DND-41 (cell line): Measurements from ENCODE around the gene ATP2B3.

Source experiments
- ATAC-seq: fragments of 200-7000 bp; cut with Tn5 transposase; 3 replicates; pipeline ENCODE4 v1.9.1; 2021; ENCODE audit warnings: low read depth; ENCODE audit not compliant: insufficient read depth
- DNase-seq: peaks from one replicate; pipeline ENCODE4 v3.0.0-alpha.2; 2020
- H2AFZ ChIP-seq: 2 replicates; pipeline ENCODE4 v1.6.0; 2012; ENCODE audit warnings: low read depth, low read length
- H3K27ac ChIP-seq: 2 replicates; pipeline ENCODE4 v1.5.1; 2012; ENCODE audit warnings: low read length, inconsistent platforms
- H3K27me3 ChIP-seq: fragments of 200-600 bp; sonication (generic); 2 replicates; pipeline ENCODE4 v1.6.0; 2012; ENCODE audit warnings: low read length, mild to moderate bottlenecking, inconsistent platforms; ENCODE audit not compliant: insufficient read depth, poor library complexity
- H3K36me3 ChIP-seq: 2 replicates; pipeline ENCODE4 v1.5.1; 2012; ENCODE audit warnings: low read length, inconsistent platforms; ENCODE audit not compliant: insufficient read depth
- H3K4me1 ChIP-seq: 2 replicates; pipeline ENCODE4 v1.5.1; 2012; ENCODE audit warnings: mild to moderate bottlenecking, low read length; ENCODE audit not compliant: insufficient read depth
- H3K4me2 ChIP-seq: 2 replicates; pipeline ENCODE4 v1.6.0; 2012; ENCODE audit warnings: mild to moderate bottlenecking, moderate library complexity, low read length, inconsistent platforms; ENCODE audit not compliant: insufficient read depth
- H3K4me3 ChIP-seq, 2 experiments: fragments of 200-600 bp in 1 of 2; shearing (Covaris generic) in 1 of 2; 2 replicates each; pipeline ENCODE4 v1.5.1; 2012 to 2016; ENCODE audit warnings: inconsistent platforms in 2 of 2, low read length in 2 of 2, mild to moderate bottlenecking in 2 of 2, low read depth in 1 of 2, moderate library complexity in 1 of 2
- H3K79me2 ChIP-seq: 2 replicates; pipeline ENCODE4 v1.6.0; 2012; ENCODE audit warnings: low read length, inconsistent platforms; ENCODE audit not compliant: insufficient read depth
- H3K9ac ChIP-seq: 2 replicates; pipeline ENCODE4 v1.6.0; 2012; ENCODE audit warnings: low read depth, mild to moderate bottlenecking, inconsistent platforms, low read length, moderate library complexity
- H3K9me3 ChIP-seq: 2 replicates; pipeline ENCODE4 v1.5.1; 2012; ENCODE audit warnings: low read length, moderate library complexity, mild to moderate bottlenecking, inconsistent platforms; ENCODE audit not compliant: insufficient read depth, severe bottlenecking
- H4K20me1 ChIP-seq: 2 replicates; pipeline ENCODE4 v1.6.0; 2012; ENCODE audit warnings: low read length; ENCODE audit not compliant: insufficient read depth
- EZH2 ChIP-seq: IDR thresholded peaks from 3 replicates; pipeline ENCODE4 v1.6.1; 2012; ENCODE audit warnings: borderline replicate concordance, low read depth, mild to moderate bottlenecking, moderate library complexity, low read length, inconsistent platforms; ENCODE audit not compliant: severe bottlenecking
- TF ChIP-seq, protein P1 (sequence below): IDR thresholded peaks from 2 replicates; pipeline ENCODE4 v1.5.1; 2012; ENCODE audit warnings: borderline replicate concordance, low read length, moderate library complexity, mild to moderate bottlenecking; ENCODE audit not compliant: poor library complexity, severe bottlenecking; ENCODE audit errors: extremely low read depth

The ATP2B3 gene

DNA sequence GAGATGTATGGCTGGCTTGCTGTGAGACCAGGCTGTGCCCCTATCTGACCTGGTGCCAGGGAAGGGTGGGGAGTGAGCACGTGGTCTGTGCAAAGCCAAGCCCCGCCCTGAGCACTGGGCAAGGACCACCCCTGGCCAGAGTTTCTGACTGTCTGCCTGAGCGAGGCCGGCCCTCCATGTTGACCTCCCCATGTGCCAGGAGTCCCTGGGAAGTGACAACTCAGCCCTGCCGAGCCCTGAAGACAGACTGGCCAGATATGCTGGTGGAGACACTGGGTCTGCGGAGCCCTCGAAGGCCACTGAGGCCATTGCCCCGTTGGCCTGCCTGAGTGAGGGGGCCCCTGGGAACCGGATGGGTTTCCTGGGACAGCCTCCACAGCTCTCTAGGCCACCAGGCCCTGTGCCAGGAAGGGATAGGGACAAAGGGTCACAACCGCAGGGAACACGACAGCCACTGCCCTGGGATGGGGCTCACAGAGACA is 29.8 kb upstream of the ATP2B3 start:
- no peak overlapping the region for H3K9ac ChIP-seq
- no peaks in the 10 kb centered on the region for H3K36me3 ChIP-seq
- H3K27me3 ChIP-seq: no peaks in the 10 kb centered on the region
- H3K4me1 ChIP-seq: no peaks in the 10 kb centered on the region
- no peaks in the 10 kb centered on the region for H3K9me3 ChIP-seq
- no peak overlapping the region for H2AFZ ChIP-seq
- ATAC-seq: no peak
- H4K20me1 ChIP-seq: no peaks in the 10 kb centered on the region
- TF ChIP-seq EZH2: no peak
- no peak overlapping the region for H3K4me2 ChIP-seq
- H3K4me3 ChIP-seq: no peak overlapping the region
- H3K27ac ChIP-seq: no peak overlapping the region
- H3K79me2 ChIP-seq: no peaks in the 10 kb centered on the region
- DNase-seq: no peak

- Histone ChIP-seq H3K27ac (no peak overlapping the region), H3K79me2 (no peaks in the 10 kb centered on the region), H3K9ac (no peak overlapping the region), H3K4me1 (no peaks in the 10 kb centered on the region), H3K27me3 (no peaks in the 10 kb centered on the region), H4K20me1 (no peaks in the 10 kb centered on the region), H3K4me3 (no peak overlapping the region), H2AFZ (no peak overlapping the region), H3K9me3 (no peaks in the 10 kb centered on the region), H3K36me3 (no peaks in the 10 kb centered on the region), H3K4me2 (no peak overlapping the region)
- DNase-seq (no peak), ATAC-seq (no peak)
- TF ChIP-seq EZH2: no peak
- TF ChIP-seq, protein P1, sequence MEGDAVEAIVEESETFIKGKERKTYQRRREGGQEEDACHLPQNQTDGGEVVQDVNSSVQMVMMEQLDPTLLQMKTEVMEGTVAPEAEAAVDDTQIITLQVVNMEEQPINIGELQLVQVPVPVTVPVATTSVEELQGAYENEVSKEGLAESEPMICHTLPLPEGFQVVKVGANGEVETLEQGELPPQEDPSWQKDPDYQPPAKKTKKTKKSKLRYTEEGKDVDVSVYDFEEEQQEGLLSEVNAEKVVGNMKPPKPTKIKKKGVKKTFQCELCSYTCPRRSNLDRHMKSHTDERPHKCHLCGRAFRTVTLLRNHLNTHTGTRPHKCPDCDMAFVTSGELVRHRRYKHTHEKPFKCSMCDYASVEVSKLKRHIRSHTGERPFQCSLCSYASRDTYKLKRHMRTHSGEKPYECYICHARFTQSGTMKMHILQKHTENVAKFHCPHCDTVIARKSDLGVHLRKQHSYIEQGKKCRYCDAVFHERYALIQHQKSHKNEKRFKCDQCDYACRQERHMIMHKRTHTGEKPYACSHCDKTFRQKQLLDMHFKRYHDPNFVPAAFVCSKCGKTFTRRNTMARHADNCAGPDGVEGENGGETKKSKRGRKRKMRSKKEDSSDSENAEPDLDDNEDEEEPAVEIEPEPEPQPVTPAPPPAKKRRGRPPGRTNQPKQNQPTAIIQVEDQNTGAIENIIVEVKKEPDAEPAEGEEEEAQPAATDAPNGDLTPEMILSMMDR: no peak
These were observed 29.1 kb upstream of the ATP2B3 start for GRCh38 chrX:153488231-153488914.

DNA sequence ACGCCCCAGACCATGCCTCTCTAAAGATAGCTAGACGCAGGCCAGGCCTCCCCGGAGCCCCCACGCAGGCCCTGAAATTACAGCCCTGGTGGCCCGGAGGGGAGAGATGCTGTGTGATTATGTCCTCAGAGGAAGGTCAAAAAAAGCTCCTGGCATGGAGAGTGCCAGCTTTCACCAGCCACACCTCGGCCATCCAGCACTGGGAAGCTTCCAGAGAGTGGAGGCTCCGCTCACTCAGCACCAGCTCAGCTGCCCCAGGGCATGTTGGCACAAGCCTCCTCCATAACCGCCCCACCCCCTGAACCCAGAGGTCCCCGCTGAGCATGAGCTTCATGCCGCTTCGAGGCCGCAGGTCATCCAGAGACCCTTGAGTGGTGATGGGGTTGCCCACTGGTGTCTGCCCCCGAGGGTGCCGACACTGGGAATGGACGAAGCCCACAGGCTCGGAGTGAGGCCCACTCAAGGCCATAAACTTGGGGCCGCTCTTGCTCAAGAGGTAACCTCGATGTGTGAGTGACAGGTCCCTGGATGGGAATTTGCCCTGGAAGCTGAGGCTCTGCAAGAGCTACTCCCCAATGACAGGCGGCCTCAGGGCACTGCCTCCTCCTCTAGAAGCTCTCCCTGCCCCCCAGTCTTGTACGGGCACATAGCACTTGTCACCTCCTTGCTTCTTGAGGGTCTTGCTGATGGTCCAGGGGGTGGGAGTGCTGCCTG is 27.1 kb upstream of the ATP2B3 start:
- no peak overlapping the region for H3K4me3 ChIP-seq
- H2AFZ ChIP-seq: no peak overlapping the region
- no peak overlapping the region for H3K4me2 ChIP-seq
- H3K36me3 ChIP-seq: no peaks in the 10 kb centered on the region
- H4K20me1 ChIP-seq: no peaks in the 10 kb centered on the region
- TF ChIP-seq, protein P1: no peak
- no peak for TF ChIP-seq EZH2
- H3K9ac ChIP-seq: no peak overlapping the region
- H3K79me2 ChIP-seq: no peaks in the 10 kb centered on the region
- H3K27ac ChIP-seq: no peak overlapping the region
- H3K4me1 ChIP-seq: no peaks in the 10 kb centered on the region
- no peaks in the 10 kb centered on the region for H3K27me3 ChIP-seq
- ATAC-seq (no peak), DNase-seq (no peak)
- H3K9me3 ChIP-seq: no peaks in the 10 kb centered on the region

DNA sequence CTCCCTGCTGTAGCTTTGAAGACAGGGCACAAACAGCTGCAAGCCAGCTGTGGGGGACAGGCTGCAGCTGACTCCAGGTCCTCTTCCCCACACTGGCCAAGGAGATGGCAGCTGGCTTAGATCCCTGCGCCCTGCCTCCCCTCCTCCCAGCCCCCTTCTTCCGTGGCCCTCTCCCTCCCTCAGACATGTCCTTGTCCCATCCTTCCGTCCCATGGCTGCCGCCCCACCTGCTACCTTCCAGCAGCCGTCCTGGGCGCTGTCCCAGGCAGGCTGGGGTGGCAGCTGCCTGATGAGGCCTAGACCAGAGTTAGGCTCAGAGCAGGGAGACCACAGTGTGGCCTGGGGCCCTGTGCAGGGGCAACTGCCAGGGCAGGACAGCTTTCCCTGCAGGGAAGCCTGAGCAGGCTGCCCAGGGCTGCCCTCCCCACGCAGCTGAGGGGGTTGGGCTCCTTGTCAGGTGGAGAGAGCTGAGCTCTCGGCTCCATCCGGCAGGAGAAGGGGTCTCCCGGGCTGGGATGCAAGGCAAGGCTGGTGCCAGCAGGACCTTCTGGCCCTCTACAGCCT is 26.0 kb upstream of the ATP2B3 start:
- TF ChIP-seq EZH2: no peak
- TF ChIP-seq, protein P1: no peak
- DNase-seq (no peak), ATAC-seq (no peak)
- Histone ChIP-seq H3K36me3 (no peaks in the 10 kb centered on the region), H3K9ac (no peak overlapping the region), H3K27me3 (no peaks in the 10 kb centered on the region), H2AFZ (no peak overlapping the region), H3K4me3 (no peak overlapping the region), H3K27ac (no peak overlapping the region), H3K4me2 (no peak overlapping the region), H4K20me1 (no peaks in the 10 kb centered on the region), H3K9me3 (no peaks in the 10 kb centered on the region), H3K79me2 (no peaks in the 10 kb centered on the region), H3K4me1 (no peaks in the 10 kb centered on the region)
